Glutamatergic neuron (in vitro differentiated cells): Measurements from ENCODE around the gene MIPOL1. TPM values are rescaled to one million over a fixed set of nuclear protein-coding genes. Genes with fewer than 3 reads are reported as not detected.

Experiments
- DNase-seq: peaks from one replicate; pipeline ENCODE4 v3.0.0; 2022
- H3K27ac Mint-ChIP-seq: one replicate; pipeline ENCODE4 v1.8.0; 2020; ENCODE audit warnings: mild to moderate bottlenecking, mixed read lengths, inconsistent platforms; ENCODE audit not compliant: unreplicated experiment
- H3K27me3 Mint-ChIP-seq: one replicate; pipeline ENCODE4 v1.8.0; 2020; ENCODE audit warnings: mild to moderate bottlenecking, moderate library complexity, mixed read lengths, inconsistent platforms; ENCODE audit not compliant: unreplicated experiment
- H3K36me3 Mint-ChIP-seq: one replicate; pipeline ENCODE4 v1.8.0; 2020; ENCODE audit warnings: mild to moderate bottlenecking, mixed read lengths, inconsistent platforms; ENCODE audit not compliant: unreplicated experiment
- H3K4me1 Mint-ChIP-seq: one replicate; pipeline ENCODE4 v1.8.0; 2020; ENCODE audit warnings: mild to moderate bottlenecking, low read depth, mixed read lengths, inconsistent platforms; ENCODE audit not compliant: unreplicated experiment
- H3K4me3 Mint-ChIP-seq: one replicate; pipeline ENCODE4 v1.8.0; 2020; ENCODE audit warnings: mild to moderate bottlenecking, mixed read lengths, inconsistent platforms; ENCODE audit not compliant: unreplicated experiment
- H3K9me3 Mint-ChIP-seq: one replicate; pipeline ENCODE4 v1.8.0; 2020; ENCODE audit warnings: mild to moderate bottlenecking, moderate library complexity, mixed read lengths, inconsistent platforms; ENCODE audit not compliant: unreplicated experiment
- CTCF ChIP-seq: fragments of 200-600 bp; sonication (generic); IDR thresholded peaks from one replicate; pipeline ENCODE4 v1.5.0; 2021; ENCODE audit not compliant: partially characterized antibody, unreplicated experiment
- total RNA-seq: library from RNA; stranded (reverse); fragmentation: NEBNext Ultra II Directional; extraction: Animal tissue kit (Norgen Biotek cat#: 25700); gene quantifications from one replicate; pipeline ENCODE4 v1.2.1, GENCODE V29; 2021; ENCODE audit not compliant: unreplicated experiment

MIPOL1 gene
- total RNA-seq, 1 donor from 2014 or later: 14.5 TPM

DNA sequence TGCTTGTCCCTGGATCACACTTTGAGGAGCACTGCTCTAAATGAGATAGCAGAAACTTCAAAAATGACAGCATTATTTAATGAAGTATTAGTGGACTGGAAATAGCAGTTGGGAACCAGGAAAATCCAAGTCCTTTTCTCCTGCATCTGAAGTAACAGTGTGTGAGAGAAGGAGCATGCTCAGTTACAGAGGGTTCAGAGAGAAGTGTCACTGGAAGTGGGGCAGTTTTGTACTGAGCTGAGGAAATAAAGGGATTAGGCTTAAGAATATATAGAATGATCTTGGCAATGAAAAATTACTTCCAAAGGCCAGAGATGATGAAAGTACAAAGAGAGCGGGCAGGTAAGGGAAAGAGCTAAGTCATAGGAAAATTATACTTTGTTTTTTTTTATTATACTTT lies 130.9 kb downstream of the MIPOL1 start:
- no peak overlapping the region for H3K27ac Mint-ChIP-seq
- TF ChIP-seq CTCF: no peak
- no peak overlapping the region for H3K4me3 Mint-ChIP-seq
- no peaks in the 10 kb centered on the region for H3K36me3 Mint-ChIP-seq
- DNase-seq: no peak
- H3K9me3 Mint-ChIP-seq: no peaks in the 10 kb centered on the region
- H3K4me1 Mint-ChIP-seq: no peaks in the 10 kb centered on the region
- H3K27me3 Mint-ChIP-seq: peaks cover under 1% of the 10 kb centered on the region

DNA sequence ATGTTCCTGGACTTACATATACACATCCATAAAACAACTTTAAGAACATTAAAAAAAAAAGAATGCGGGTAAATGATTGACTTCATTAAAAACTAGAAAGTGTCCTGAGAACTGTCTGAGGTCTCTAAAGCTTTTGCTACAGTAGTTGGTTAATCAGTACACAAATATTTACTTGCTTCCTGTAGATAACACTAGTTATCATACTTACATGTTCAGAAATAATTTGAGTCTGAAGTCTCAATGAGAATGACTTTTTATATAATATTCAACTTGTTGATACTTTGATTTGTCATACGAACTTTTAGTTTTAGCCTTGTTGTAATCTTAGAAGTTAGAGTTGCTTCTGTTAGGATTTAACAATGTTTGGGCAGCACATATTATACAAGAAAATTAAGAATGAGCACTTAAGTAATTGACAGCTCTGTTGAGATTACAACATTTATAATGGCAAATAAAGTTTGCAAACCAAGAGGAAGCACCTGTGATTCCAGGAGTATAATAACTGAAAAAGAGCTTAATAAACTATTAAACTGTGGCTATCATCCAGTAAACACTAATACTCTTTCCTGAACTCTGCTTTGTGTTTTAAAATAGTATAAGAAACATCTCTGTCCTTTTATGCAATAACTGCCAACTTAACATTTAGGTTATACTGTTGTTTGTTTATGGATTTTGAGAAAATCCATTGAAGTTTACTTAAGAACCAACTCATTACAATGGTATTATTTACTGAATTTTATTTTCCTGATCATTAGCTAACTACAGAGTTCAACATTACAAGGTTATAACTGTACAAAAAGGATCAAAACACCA lies 131.7 kb downstream of the MIPOL1 start:
- no peaks in the 10 kb centered on the region for H3K9me3 Mint-ChIP-seq
- DNase-seq: no peak
- no peak overlapping the region for H3K4me3 Mint-ChIP-seq
- TF ChIP-seq CTCF: no peak
- H3K4me1 Mint-ChIP-seq: no peaks in the 10 kb centered on the region
- H3K27ac Mint-ChIP-seq: no peak overlapping the region
- H3K27me3 Mint-ChIP-seq: no peaks in the 10 kb centered on the region
- no peaks in the 10 kb centered on the region for H3K36me3 Mint-ChIP-seq

DNA sequence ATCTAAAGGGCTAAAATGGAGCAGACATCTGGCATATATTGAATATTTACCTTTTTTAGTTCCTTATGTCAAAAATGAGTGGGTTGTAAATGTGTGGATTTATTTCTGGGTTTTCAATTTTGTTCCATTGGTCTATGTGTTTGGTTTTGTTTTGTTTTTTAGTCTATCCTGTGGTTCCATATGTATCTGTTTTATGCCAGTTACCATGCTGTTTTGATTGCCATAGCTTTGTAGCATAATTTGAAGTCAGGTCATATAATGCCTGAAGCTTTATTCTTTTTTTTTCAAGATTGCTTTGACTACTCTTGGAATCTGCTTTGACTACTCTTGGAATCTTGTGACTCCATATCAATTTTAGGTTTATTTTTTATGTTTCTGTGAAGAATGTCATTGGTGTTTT lies 133.2 kb downstream of the MIPOL1 start:
- no peaks in the 10 kb centered on the region for H3K4me1 Mint-ChIP-seq
- TF ChIP-seq CTCF: no peak
- H3K4me3 Mint-ChIP-seq: no peak overlapping the region
- DNase-seq: no peak
- no peak overlapping the region for H3K27ac Mint-ChIP-seq
- no peaks in the 10 kb centered on the region for H3K36me3 Mint-ChIP-seq
- no peaks in the 10 kb centered on the region for H3K27me3 Mint-ChIP-seq
- no peaks in the 10 kb centered on the region for H3K9me3 Mint-ChIP-seq

GRCh38 chr14:37340353-37340752 lies 142.6 kb downstream of the MIPOL1 start:
- TF ChIP-seq CTCF: no peak
- no peak overlapping the region for H3K4me3 Mint-ChIP-seq
- DNase-seq: no peak

DNA sequence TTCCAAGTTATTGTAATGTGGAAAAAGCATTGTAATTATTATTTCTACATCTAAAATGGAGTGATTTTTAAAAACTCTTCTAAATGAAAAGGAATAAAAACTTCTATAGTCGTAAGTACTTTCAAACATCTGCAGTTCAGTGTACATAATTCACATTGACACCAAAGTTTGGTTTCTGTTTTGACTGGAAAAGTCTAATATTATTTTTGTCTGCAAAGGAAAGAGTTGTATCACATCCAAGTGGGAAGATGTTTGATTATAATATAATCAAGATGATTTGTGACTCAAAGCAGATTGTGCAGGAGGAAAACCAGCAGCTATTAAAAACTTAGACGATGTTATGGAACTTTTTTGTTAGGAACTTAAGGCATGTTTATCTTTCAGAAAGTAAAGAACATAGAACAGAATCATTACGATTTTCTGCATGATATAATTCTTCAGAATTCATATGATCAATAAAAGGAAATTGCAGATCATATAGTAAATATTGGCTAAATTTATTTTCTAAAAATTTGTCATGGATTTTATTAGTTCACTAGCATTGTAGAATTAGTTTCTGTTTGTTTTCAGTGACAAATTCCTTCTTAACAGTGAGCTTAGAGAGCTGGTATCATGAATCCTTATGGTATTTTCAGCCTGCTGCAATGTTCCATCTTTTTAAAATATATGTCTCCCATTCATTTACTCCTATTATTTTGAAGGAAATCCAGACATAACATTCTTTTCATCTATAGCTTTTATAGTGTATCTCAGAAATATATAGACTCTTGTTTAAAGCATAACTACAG lies 145.8 kb downstream of the MIPOL1 start:
- no peaks in the 10 kb centered on the region for H3K36me3 Mint-ChIP-seq
- DNase-seq: no peak
- H3K27me3 Mint-ChIP-seq: no peaks in the 10 kb centered on the region
- peaks cover 2% of the 10 kb centered on the region for H3K9me3 Mint-ChIP-seq
- H3K4me1 Mint-ChIP-seq: no peaks in the 10 kb centered on the region
- H3K27ac Mint-ChIP-seq: no peak overlapping the region
- no peak overlapping the region for H3K4me3 Mint-ChIP-seq
- TF ChIP-seq CTCF: no peak

More at GRCh38 chr14:37340353-37340752, 142.6 kb downstream of the MIPOL1 start:
- H3K36me3 Mint-ChIP-seq: no peaks in the 10 kb centered on the region
- H3K27me3 Mint-ChIP-seq: no peaks in the 10 kb centered on the region
- no peaks in the 10 kb centered on the region for H3K9me3 Mint-ChIP-seq
- H3K27ac Mint-ChIP-seq: no peak overlapping the region
- no peaks in the 10 kb centered on the region for H3K4me1 Mint-ChIP-seq
